GM12878 (cell line): ENCODE measurements around the gene RRAGD. TPM values are rescaled to one million over a fixed set of nuclear protein-coding genes. Genes with fewer than 3 reads are reported as not detected.

Experiments
- ATAC-seq: fragments of 200-7000 bp; cut with Tn5 transposase; 3 replicates; pipeline ENCODE4 v1.9.1; 2020; ENCODE audit warnings: mild to moderate bottlenecking, moderate library complexity
- BruUV-seq: library from RNA; stranded (reverse); fragments of 400-500 nt; replicated peaks from 2 replicates; lab custom pipeline; 2021; lab: Mats Ljungman, UMichigan
- CTCF ChIA-PET: fragments of 300-600 bp; sonication (Branson Sonifier 250); formaldehyde crosslinking; extraction: SDS; loops from one replicate; lab custom pipeline; 2021; ENCODE audit warnings: inconsistent platforms; lab: Yijun Ruan, JAX
- POLR2A ChIA-PET: fragments of 350-600 bp; formaldehyde crosslinking; extraction: SDS; loops from one replicate; lab custom pipeline; 2021; ENCODE audit warnings: inconsistent platforms; lab: Charles Lee
- RAD21 ChIA-PET: fragments of 300-600 bp; sonication (Branson Sonifier 250); formaldehyde crosslinking; loops from one replicate; lab custom pipeline; 2023; ENCODE audit warnings: antibody characterized with exemption; ENCODE audit not compliant: unreplicated experiment; lab: Charles Lee
- SMC1A ChIA-PET: fragments of 300-600 bp; sonication (Branson Sonifier 250); formaldehyde crosslinking; loops from one replicate; lab custom pipeline; 2023; ENCODE audit not compliant: unreplicated experiment, uncharacterized antibody; lab: Charles Lee
- DNase-seq: peaks from one replicate; pipeline ENCODE4 v3.0.0-alpha.2; 2011; ENCODE audit warnings: low read depth, low spot score
- FAIRE-seq: peaks from 3 replicates; lab custom pipeline; 2011; peaks lifted over from hg19 to GRCh38; lab: Jason Lieb, UNC
- H2AFZ ChIP-seq: 2 replicates; pipeline ENCODE4 v1.6.0; 2011; ENCODE audit warnings: low read depth, low read length, control low read depth; ENCODE audit not compliant: control insufficient read depth
- H3K27ac ChIP-seq: 2 replicates; pipeline ENCODE4 v1.5.1; 2011; ENCODE audit warnings: control low read depth; ENCODE audit not compliant: control insufficient read depth, insufficient read depth
- H3K27me3 ChIP-seq, 2 experiments: replicated peaks in 1 of 2; 2 replicates each; pipeline versions ENCODE4 v1.6.0 to v1.6.1; 2011; ENCODE audit warnings: low read length in 1 of 2; ENCODE audit not compliant: control insufficient read depth in 2 of 2, insufficient read depth in 2 of 2
- H3K36me3 ChIP-seq, 2 experiments: 2 replicates each; pipeline ENCODE4 v1.5.1; 2011; ENCODE audit warnings: low read length in 1 of 2; ENCODE audit not compliant: control insufficient read depth in 2 of 2, insufficient read depth in 2 of 2
- H3K4me1 ChIP-seq: 2 replicates; pipeline ENCODE4 v1.6.1; 2011; ENCODE audit warnings: mild to moderate bottlenecking, low read length, moderate library complexity, mixed read lengths; ENCODE audit not compliant: control insufficient read depth, insufficient read depth
- H3K4me2 ChIP-seq: 2 replicates; pipeline ENCODE4 v1.6.0; 2011; ENCODE audit warnings: control low read depth; ENCODE audit not compliant: control insufficient read depth, insufficient read depth
- H3K4me3 ChIP-seq: fragments of 200-600 bp; sonication (generic); 2 replicates; pipeline ENCODE4 v1.5.1; 2016
- H3K79me2 ChIP-seq: 2 replicates; pipeline ENCODE4 v1.6.0; 2011; ENCODE audit warnings: low read length; ENCODE audit not compliant: control insufficient read depth, insufficient read depth
- H3K9ac ChIP-seq: 2 replicates; pipeline ENCODE4 v1.8.0; 2011; ENCODE audit warnings: low read length, control low read depth, mixed read lengths; ENCODE audit not compliant: control insufficient read depth, insufficient read depth
- H3K9me3 ChIP-seq: replicated peaks from 3 replicates; pipeline ENCODE4 v1.5.1; 2011; ENCODE audit warnings: mild to moderate bottlenecking, low read length; ENCODE audit not compliant: control insufficient read depth, insufficient read depth
- H4K20me1 ChIP-seq: 2 replicates; pipeline ENCODE4 v1.6.0; 2011; ENCODE audit not compliant: control insufficient read depth, insufficient read depth
- ATF2 ChIP-seq: IDR thresholded peaks from 2 replicates; pipeline ENCODE4 v1.6.1; 2012; ENCODE audit warnings: low read length, inconsistent platforms
- ELK1 ChIP-seq: IDR thresholded peaks from 2 replicates; pipeline ENCODE4 v1.6.1; 2012; ENCODE audit warnings: low read depth, low read length, improper control_type of control experiment
- ZNF592 ChIP-seq: fragments of 450-650 bp; IDR thresholded peaks from 2 replicates; pipeline ENCODE4 v1.6.1; 2017; ENCODE audit warnings: mild to moderate bottlenecking, moderate library complexity
- WGBS: methylation state at CpG from one replicate; pipeline ENCODE4 v1.1.6; 2016; ENCODE audit warnings: low lambda C conversion rate; ENCODE audit not compliant: insufficient replicate concordance, insufficient coverage; ENCODE audit errors: missing lambda C conversion rate; 5-methylcytosine and 5-hydroxymethylcytosine counted together
- in situ Hi-C: fragments of 300-500 bp; cut with MboI; formaldehyde crosslinking; loops from 9 replicates; pipeline ENCODE4 v1.14.3; 2018; ENCODE audit warnings: mixed read lengths
- intact Hi-C: fragments of 100-400 bp; cut with micrococcal nuclease; formaldehyde crosslinking; loops from one replicate; pipeline ENCODE4 v1.14.2; 2022; ENCODE audit not compliant: unreplicated experiment
- polyA plus RNA-seq, 11 experiments: library from polyadenylated mRNA; depleted of rRNA in 4 of 11; unstranded in 6 of 11; stranded (reverse) in 5 of 11; fragments of >200 nt; fragmentation: Nextera tagmentation in 4 of 11; fragmentation: Illumina TruSeq in 1 of 11; extraction: Ambion mirVana in 4 of 11; extraction: Trizol in 1 of 11; gene quantifications; 1 replicate in 1 of 11; 2 replicates in 10 of 11; pipeline versions ENCODE4 v1.2.1 to v1.2.3, GENCODE V29; 2011 to 2016; ENCODE audit warnings: inconsistent platforms in 2 of 11, missing spikeins in 2 of 11, low read depth in 1 of 11
- total RNA-seq, 4 experiments: library from RNA; depleted of rRNA in 3 of 4; stranded (reverse); fragments of >200 nt in 3 of 4; fragmentation: Illumina TruSeq in 1 of 4; extraction: Trizol in 1 of 4; gene quantifications; 2 replicates each; pipeline versions ENCODE4 v1.2.1 to v1.2.3, GENCODE V29; 2013 to 2021
- TF ChIP-seq, protein P1 (sequence below): IDR thresholded peaks from 2 replicates; pipeline ENCODE4 v1.6.1; 2012; ENCODE audit warnings: mild to moderate bottlenecking, low read depth, low read length

The RRAGD gene
- total and polyA plus RNA-seq, 10 of the 15 experiments (the other 5 are each of a cell fraction or from before 2014, with no cell fraction given) = 4.6 to 17.4 (median 8.5) TPM

DNA sequence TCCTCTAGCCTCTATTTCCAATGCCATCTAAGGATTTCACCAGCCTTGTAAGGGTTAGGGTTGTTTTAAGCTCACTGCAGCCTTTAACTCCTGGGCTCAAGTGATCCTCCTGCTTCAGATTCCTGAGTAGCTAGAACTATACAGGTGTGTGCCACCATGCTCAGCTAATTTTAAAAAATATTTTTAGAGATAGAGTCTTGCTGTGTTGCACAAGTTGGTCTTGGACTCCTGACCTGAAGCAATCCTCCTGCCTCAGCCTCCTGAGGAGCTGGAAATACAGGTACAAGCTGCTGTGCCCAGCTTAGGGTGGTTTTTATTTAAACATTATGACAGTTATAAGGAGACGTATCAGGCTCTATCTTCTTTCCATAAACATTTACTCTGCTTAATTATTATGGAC, 47.4 kb upstream of the RRAGD start:
- Histone ChIP-seq H3K36me3 (no peaks in the 10 kb centered on the region), H3K27ac (no peak overlapping the region), H4K20me1 (no peaks in the 10 kb centered on the region), H3K9me3 (no peaks in the 10 kb centered on the region), H2AFZ (no peak overlapping the region), H3K27me3 (no peaks in the 10 kb centered on the region), H3K79me2 (no peaks in the 10 kb centered on the region), H3K4me2 (no peak overlapping the region), H3K4me3 (no peak overlapping the region)
- ChIA-PET POLR2A (no interaction called here), CTCF (interaction anchor here (1.0 kb wide), 1 partner anchor 9 kb away, joined by 4 read pairs; no protein-coding TSS in a partner anchor)
- 31% methylated on average over 1 of the region's 1 CpG for WGBS
- in situ Hi-C loops = no loop called here
- BruUV-seq = no TSS peak
- DNase-seq (no peak), ATAC-seq (no peak), FAIRE-seq (no peak)
- TF ChIP-seq ELK1 (no peak), ATF2 (no peak), ZNF592 (no peak)
- TF ChIP-seq, protein P1, sequence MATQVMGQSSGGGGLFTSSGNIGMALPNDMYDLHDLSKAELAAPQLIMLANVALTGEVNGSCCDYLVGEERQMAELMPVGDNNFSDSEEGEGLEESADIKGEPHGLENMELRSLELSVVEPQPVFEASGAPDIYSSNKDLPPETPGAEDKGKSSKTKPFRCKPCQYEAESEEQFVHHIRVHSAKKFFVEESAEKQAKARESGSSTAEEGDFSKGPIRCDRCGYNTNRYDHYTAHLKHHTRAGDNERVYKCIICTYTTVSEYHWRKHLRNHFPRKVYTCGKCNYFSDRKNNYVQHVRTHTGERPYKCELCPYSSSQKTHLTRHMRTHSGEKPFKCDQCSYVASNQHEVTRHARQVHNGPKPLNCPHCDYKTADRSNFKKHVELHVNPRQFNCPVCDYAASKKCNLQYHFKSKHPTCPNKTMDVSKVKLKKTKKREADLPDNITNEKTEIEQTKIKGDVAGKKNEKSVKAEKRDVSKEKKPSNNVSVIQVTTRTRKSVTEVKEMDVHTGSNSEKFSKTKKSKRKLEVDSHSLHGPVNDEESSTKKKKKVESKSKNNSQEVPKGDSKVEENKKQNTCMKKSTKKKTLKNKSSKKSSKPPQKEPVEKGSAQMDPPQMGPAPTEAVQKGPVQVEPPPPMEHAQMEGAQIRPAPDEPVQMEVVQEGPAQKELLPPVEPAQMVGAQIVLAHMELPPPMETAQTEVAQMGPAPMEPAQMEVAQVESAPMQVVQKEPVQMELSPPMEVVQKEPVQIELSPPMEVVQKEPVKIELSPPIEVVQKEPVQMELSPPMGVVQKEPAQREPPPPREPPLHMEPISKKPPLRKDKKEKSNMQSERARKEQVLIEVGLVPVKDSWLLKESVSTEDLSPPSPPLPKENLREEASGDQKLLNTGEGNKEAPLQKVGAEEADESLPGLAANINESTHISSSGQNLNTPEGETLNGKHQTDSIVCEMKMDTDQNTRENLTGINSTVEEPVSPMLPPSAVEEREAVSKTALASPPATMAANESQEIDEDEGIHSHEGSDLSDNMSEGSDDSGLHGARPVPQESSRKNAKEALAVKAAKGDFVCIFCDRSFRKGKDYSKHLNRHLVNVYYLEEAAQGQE = no peak
- TF ChIP-seq, all 136 proteins: peak for 0
- ChIA-PET RAD21 (no interaction called here), SMC1A (interaction anchor here (0.6 to 1.0 kb wide), 2 partner anchors 26 to 49 kb away, joined by 3 read pairs; no protein-coding TSS in a partner anchor)
- intact Hi-C loops = no loop called here
- no peaks in the 10 kb centered on the region for H3K4me1 ChIP-seq
- H3K9ac ChIP-seq = no peak overlapping the region
